ENCODE data around the gene FNBP1L. TPM values are rescaled to one million over a fixed set of nuclear protein-coding genes. Genes with fewer than 3 reads are reported as not detected.

FNBP1L gene
- total RNA-seq, 1 donor from 2014 or later: 40.6 TPM

- Histone ChIP-seq H3K9me3 (no peaks in the 10 kb centered on the region), H3K27ac (no peak overlapping the region), H3K36me3 (peaks cover 5% of the 10 kb centered on the region), H3K27me3 (ENCODE audit: low read depth) (no peaks in the 10 kb centered on the region), H3K4me3 (no peak overlapping the region), H3K4me1 (no peaks in the 10 kb centered on the region)
- intact Hi-C loops (cut with DNase I): no loop called here
- ATAC-seq (no peak), DNase-seq (no peak)
- no peak for TF ChIP-seq CTCF (IDR thresholded peaks at IDR 0.05)
Observed at GRCh38 chr1:93537396-93537795, 89.5 kb downstream of the FNBP1L start.

GRCh38 chr1:93537924-93538323, 90.0 kb downstream of the FNBP1L start:
- no peaks in the 10 kb centered on the region for H3K4me1 ChIP-seq
- H3K27ac ChIP-seq: no peak overlapping the region
- TF ChIP-seq CTCF (IDR thresholded peaks at IDR 0.05): no peak
- H3K27me3 ChIP-seq (ENCODE audit: low read depth): no peaks in the 10 kb centered on the region
- ATAC-seq (no peak), DNase-seq (no peak)
- H3K36me3 ChIP-seq: peaks cover 5% of the 10 kb centered on the region
- no peak overlapping the region for H3K4me3 ChIP-seq
- H3K9me3 ChIP-seq: no peaks in the 10 kb centered on the region
- intact Hi-C loops (cut with DNase I): no loop called here

GRCh38 chr1:93541045-93541444, 93.1 kb downstream of the FNBP1L start:
- no peak overlapping the region for H3K27ac ChIP-seq
- H3K4me3 ChIP-seq: no peak overlapping the region
- H3K4me1 ChIP-seq: no peaks in the 10 kb centered on the region
- intact Hi-C loops (cut with DNase I): no loop called here
- no peak for ATAC-seq
- H3K36me3 ChIP-seq: peaks cover 4% of the 10 kb centered on the region
- TF ChIP-seq CTCF (IDR thresholded peaks at IDR 0.05): no peak
- no peak for DNase-seq
- H3K27me3 ChIP-seq (ENCODE audit: low read depth): no peaks in the 10 kb centered on the region
- H3K9me3 ChIP-seq: no peaks in the 10 kb centered on the region

- no peak for ATAC-seq
- no peak for DNase-seq
- H3K27ac ChIP-seq: no peak overlapping the region
- no peak overlapping the region for H3K4me3 ChIP-seq
- no peaks in the 10 kb centered on the region for H3K9me3 ChIP-seq
- H3K27me3 ChIP-seq (ENCODE audit: low read depth): no peaks in the 10 kb centered on the region
- H3K4me1 ChIP-seq: no peaks in the 10 kb centered on the region
- H3K36me3 ChIP-seq: peaks cover 7% of the 10 kb centered on the region
- TF ChIP-seq CTCF (IDR thresholded peaks at IDR 0.05): no peak
- intact Hi-C loops (cut with DNase I): no loop called here
Observed at GRCh38 chr1:93542398-93542797, 94.5 kb downstream of the FNBP1L start.

- no peak for TF ChIP-seq CTCF (IDR thresholded peaks at IDR 0.05)
- intact Hi-C loops (cut with DNase I): no loop called here
- H3K27me3 ChIP-seq (ENCODE audit: low read depth): no peaks in the 10 kb centered on the region
- H3K4me1 ChIP-seq: no peaks in the 10 kb centered on the region
- no peaks in the 10 kb centered on the region for H3K9me3 ChIP-seq
- ATAC-seq (no peak), DNase-seq (no peak)
- H3K27ac ChIP-seq: no peak overlapping the region
- peaks cover 31% of the 10 kb centered on the region for H3K36me3 ChIP-seq
- H3K4me3 ChIP-seq: no peak overlapping the region
Observed at GRCh38 chr1:93546162-93546863, 98.4 kb downstream of the FNBP1L start.

All from lower lobe of right lung (tissue), 2 donors.